ENCODE measurements around the gene GDNF.

The GDNF gene

GRCh38 chr5:37844009-37844408 is 4.2 kb upstream of the GDNF start:
- DNase-seq, result no peak

GRCh38 chr5:37842048-37842447 is 2.2 kb upstream of the GDNF start:
- no peak for DNase-seq

- DNase-seq, result no peak
Observed at GRCh38 chr5:37841203-37841602, 1.4 kb upstream of the GDNF start.

GRCh38 chr5:37840053-37841034 is 503 bp upstream of the GDNF start:
- DNase-seq, result peak; percentile 52

GRCh38 chr5:37838933-37839341 is 904 bp downstream of the GDNF start:
- no peak for DNase-seq

GRCh38 chr5:37838152-37838932 is 1.5 kb downstream of the GDNF start:
- DNase-seq, result peak; percentile 36

GRCh38 chr5:37837414-37838032 is 2.3 kb downstream of the GDNF start:
- DNase-seq, result peak; percentile 76

GRCh38 chr5:37836592-37837413 is 3.0 kb downstream of the GDNF start:
- peak; percentile 76 for DNase-seq

GRCh38 chr5:37836235-37836591 is 3.6 kb downstream of the GDNF start:
- DNase-seq, result peak; percentile 20

GRCh38 chr5:37835380-37835973 is 4.4 kb downstream of the GDNF start:
- no peak for DNase-seq

- peak; percentile 19 for DNase-seq
Observed at GRCh38 chr5:37834542-37835379, 5.1 kb downstream of the GDNF start.

GRCh38 chr5:37833990-37834389 is 5.9 kb downstream of the GDNF start:
- no peak for DNase-seq

- no peak for DNase-seq
Observed at GRCh38 chr5:37831821-37832534, 7.9 kb downstream of the GDNF start.

- DNase-seq, result no peak
Observed at GRCh38 chr5:37830348-37830747, 9.5 kb downstream of the GDNF start.

- no peak for DNase-seq
Observed at GRCh38 chr5:37825334-37825915, 14.4 kb downstream of the GDNF start.

GRCh38 chr5:37823433-37824152 is 16.2 kb downstream of the GDNF start:
- no peak for DNase-seq

- DNase-seq, result no peak
Observed at GRCh38 chr5:37816883-37817282, 23.0 kb downstream of the GDNF start.

- no peak for DNase-seq
Observed at GRCh38 chr5:37816331-37816730, 23.5 kb downstream of the GDNF start.

- DNase-seq, result no peak
Observed at GRCh38 chr5:37815913-37816312, 23.9 kb downstream of the GDNF start.

All from NCI-H526 treated with DMSO at 0.1 percent for 48 hours (cell line).